SKM-1 (cell line): ENCODE data around the gene ABCB6.
A peak's percentile ranks its signal among the peaks of the same experiment; 100 is the strongest.

Source experiments
- DNase-seq: peaks from one replicate; lab custom pipeline; 2025; ENCODE audit not compliant: unreplicated experiment; lab: John Stamatoyannopoulos, UW

The ABCB6 gene

GRCh38 chr2:219186754-219187456 lies 31.9 kb downstream of the ABCB6 start:
- no peak for DNase-seq

- no peak for DNase-seq
These were observed 34.6 kb downstream of the ABCB6 start for GRCh38 chr2:219184121-219184520.

GRCh38 chr2:219183151-219183772 lies 35.5 kb downstream of the ABCB6 start:
- DNase-seq, result no peak

- no peak for DNase-seq
These were observed 36.2 kb downstream of the ABCB6 start for GRCh38 chr2:219182331-219183150.

GRCh38 chr2:219181531-219181930 lies 37.2 kb downstream of the ABCB6 start:
- no peak for DNase-seq

GRCh38 chr2:219180961-219181360 lies 37.8 kb downstream of the ABCB6 start:
- no peak for DNase-seq

- no peak for DNase-seq
These were observed 38.9 kb downstream of the ABCB6 start for GRCh38 chr2:219179601-219180465.

- no peak for DNase-seq
These were observed 40.2 kb downstream of the ABCB6 start for GRCh38 chr2:219178377-219179175.

- peak; percentile 82 for DNase-seq
These were observed 41.0 kb downstream of the ABCB6 start, which contains the start of gene RETREG2 for GRCh38 chr2:219177552-219178376. RETREG2 (plus strand) TSS chr2:219178275; CDS start chr2:219178353, 78 bp downstream.

GRCh38 chr2:219176818-219177551 lies 41.8 kb downstream of the ABCB6 start, which contains the start of gene CNPPD1:
CNPPD1 (minus strand) TSS chr2:219176925; CDS start chr2:219176828, 97 bp downstream.
- DNase-seq, result peak; percentile 58

- no peak for DNase-seq
These were observed 42.6 kb downstream of the ABCB6 start for GRCh38 chr2:219175928-219176817.

- DNase-seq, result no peak
These were observed 43.3 kb downstream of the ABCB6 start for GRCh38 chr2:219175486-219175885.

- no peak for DNase-seq
These were observed 44.0 kb downstream of the ABCB6 start for GRCh38 chr2:219174801-219175200.

GRCh38 chr2:219174146-219174545 lies 44.6 kb downstream of the ABCB6 start:
- DNase-seq, result no peak

GRCh38 chr2:219173176-219173575 lies 45.6 kb downstream of the ABCB6 start:
- DNase-seq, result no peak

- DNase-seq, result no peak
These were observed 46.3 kb downstream of the ABCB6 start for GRCh38 chr2:219172231-219173154.
